22Rv1 (cell line): ENCODE results near the gene GABBR1.

Experiments
- ZFX ChIP-seq: fragments of 450-650 bp; IDR thresholded peaks from 2 replicates; pipeline ENCODE4 v1.6.1; 2017; ENCODE audit warnings: antibody characterized with exemption, borderline replicate concordance
- TF ChIP-seq, protein P1 (sequence below): fragments of 450-650 bp; IDR thresholded peaks from 2 replicates; pipeline ENCODE4 v1.5.1; 2017; ENCODE audit warnings: mild to moderate bottlenecking

- TF ChIP-seq, protein P1, sequence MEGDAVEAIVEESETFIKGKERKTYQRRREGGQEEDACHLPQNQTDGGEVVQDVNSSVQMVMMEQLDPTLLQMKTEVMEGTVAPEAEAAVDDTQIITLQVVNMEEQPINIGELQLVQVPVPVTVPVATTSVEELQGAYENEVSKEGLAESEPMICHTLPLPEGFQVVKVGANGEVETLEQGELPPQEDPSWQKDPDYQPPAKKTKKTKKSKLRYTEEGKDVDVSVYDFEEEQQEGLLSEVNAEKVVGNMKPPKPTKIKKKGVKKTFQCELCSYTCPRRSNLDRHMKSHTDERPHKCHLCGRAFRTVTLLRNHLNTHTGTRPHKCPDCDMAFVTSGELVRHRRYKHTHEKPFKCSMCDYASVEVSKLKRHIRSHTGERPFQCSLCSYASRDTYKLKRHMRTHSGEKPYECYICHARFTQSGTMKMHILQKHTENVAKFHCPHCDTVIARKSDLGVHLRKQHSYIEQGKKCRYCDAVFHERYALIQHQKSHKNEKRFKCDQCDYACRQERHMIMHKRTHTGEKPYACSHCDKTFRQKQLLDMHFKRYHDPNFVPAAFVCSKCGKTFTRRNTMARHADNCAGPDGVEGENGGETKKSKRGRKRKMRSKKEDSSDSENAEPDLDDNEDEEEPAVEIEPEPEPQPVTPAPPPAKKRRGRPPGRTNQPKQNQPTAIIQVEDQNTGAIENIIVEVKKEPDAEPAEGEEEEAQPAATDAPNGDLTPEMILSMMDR = no peak
- TF ChIP-seq ZFX = no peak
Observed at GRCh38 chr6:29528988-29529560, 103.9 kb downstream of the GABBR1 start.
